GM12878 (cell line): ENCODE data around the gene ANKS1A. TPM values are rescaled to one million over a fixed set of nuclear protein-coding genes. Genes with fewer than 3 reads are reported as not detected.

Experiments used
- ATAC-seq: fragments of 200-7000 bp; cut with Tn5 transposase; 3 replicates; pipeline ENCODE4 v1.9.1; 2020; ENCODE audit warnings: mild to moderate bottlenecking, moderate library complexity
- BruUV-seq: library from RNA; stranded (reverse); fragments of 400-500 nt; replicated peaks from 2 replicates; lab custom pipeline; 2021; lab: Mats Ljungman, UMichigan
- CTCF ChIA-PET: fragments of 300-600 bp; sonication (Branson Sonifier 250); formaldehyde crosslinking; extraction: SDS; loops from one replicate; lab custom pipeline; 2021; ENCODE audit warnings: inconsistent platforms; lab: Yijun Ruan, JAX
- POLR2A ChIA-PET: fragments of 350-600 bp; formaldehyde crosslinking; extraction: SDS; loops from one replicate; lab custom pipeline; 2021; ENCODE audit warnings: inconsistent platforms; lab: Charles Lee
- RAD21 ChIA-PET: fragments of 300-600 bp; sonication (Branson Sonifier 250); formaldehyde crosslinking; loops from one replicate; lab custom pipeline; 2023; ENCODE audit warnings: antibody characterized with exemption; ENCODE audit not compliant: unreplicated experiment; lab: Charles Lee
- SMC1A ChIA-PET: fragments of 300-600 bp; sonication (Branson Sonifier 250); formaldehyde crosslinking; loops from one replicate; lab custom pipeline; 2023; ENCODE audit not compliant: unreplicated experiment, uncharacterized antibody; lab: Charles Lee
- DNase-seq: peaks from one replicate; pipeline ENCODE4 v3.0.0-alpha.2; 2011; ENCODE audit warnings: low read depth, low spot score
- FAIRE-seq: peaks from 3 replicates; lab custom pipeline; 2011; peaks lifted over from hg19 to GRCh38; lab: Jason Lieb, UNC
- H2AFZ ChIP-seq: 2 replicates; pipeline ENCODE4 v1.6.0; 2011; ENCODE audit warnings: low read depth, low read length, control low read depth; ENCODE audit not compliant: control insufficient read depth
- H3K27ac ChIP-seq: 2 replicates; pipeline ENCODE4 v1.5.1; 2011; ENCODE audit warnings: control low read depth; ENCODE audit not compliant: control insufficient read depth, insufficient read depth
- H3K27me3 ChIP-seq, 2 experiments: replicated peaks in 1 of 2; 2 replicates each; pipeline versions ENCODE4 v1.6.0 to v1.6.1; 2011; ENCODE audit warnings: low read length in 1 of 2; ENCODE audit not compliant: control insufficient read depth in 2 of 2, insufficient read depth in 2 of 2
- H3K36me3 ChIP-seq, 2 experiments: 2 replicates each; pipeline ENCODE4 v1.5.1; 2011; ENCODE audit warnings: low read length in 1 of 2; ENCODE audit not compliant: control insufficient read depth in 2 of 2, insufficient read depth in 2 of 2
- H3K4me1 ChIP-seq: 2 replicates; pipeline ENCODE4 v1.6.1; 2011; ENCODE audit warnings: mild to moderate bottlenecking, low read length, moderate library complexity, mixed read lengths; ENCODE audit not compliant: control insufficient read depth, insufficient read depth
- H3K4me2 ChIP-seq: 2 replicates; pipeline ENCODE4 v1.6.0; 2011; ENCODE audit warnings: control low read depth; ENCODE audit not compliant: control insufficient read depth, insufficient read depth
- H3K4me3 ChIP-seq: fragments of 200-600 bp; sonication (generic); 2 replicates; pipeline ENCODE4 v1.5.1; 2016
- H3K79me2 ChIP-seq: 2 replicates; pipeline ENCODE4 v1.6.0; 2011; ENCODE audit warnings: low read length; ENCODE audit not compliant: control insufficient read depth, insufficient read depth
- H3K9ac ChIP-seq: 2 replicates; pipeline ENCODE4 v1.8.0; 2011; ENCODE audit warnings: low read length, control low read depth, mixed read lengths; ENCODE audit not compliant: control insufficient read depth, insufficient read depth
- H3K9me3 ChIP-seq: replicated peaks from 3 replicates; pipeline ENCODE4 v1.5.1; 2011; ENCODE audit warnings: mild to moderate bottlenecking, low read length; ENCODE audit not compliant: control insufficient read depth, insufficient read depth
- H4K20me1 ChIP-seq: 2 replicates; pipeline ENCODE4 v1.6.0; 2011; ENCODE audit not compliant: control insufficient read depth, insufficient read depth
- EED ChIP-seq: sonication (generic); IDR thresholded peaks from 2 replicates; pipeline ENCODE4 v1.6.1; 2016; ENCODE audit warnings: antibody characterized with exemption, low read depth
- EGR1 ChIP-seq, 2 experiments: IDR thresholded peaks; 1 replicate in 1 of 2; 2 replicates in 1 of 2; pipeline ENCODE4 v1.6.1; 2011 to 2012; ENCODE audit warnings: low read depth in 2 of 2, low read length in 2 of 2, borderline replicate concordance in 1 of 2, mild to moderate bottlenecking in 1 of 2, moderate library complexity in 1 of 2
- JUNB ChIP-seq: IDR thresholded peaks from 2 replicates; pipeline ENCODE4 v1.6.1; 2016; ENCODE audit warnings: antibody characterized with exemption, mild to moderate bottlenecking
- MEF2A ChIP-seq: IDR thresholded peaks from 2 replicates; pipeline ENCODE4 v1.6.1; 2011; ENCODE audit warnings: low read depth, mild to moderate bottlenecking, low read length, moderate library complexity; ENCODE audit not compliant: insufficient read depth
- MEF2B ChIP-seq: fragments of 450-650 bp; IDR thresholded peaks from 2 replicates; pipeline ENCODE4 v1.6.1; 2018; ENCODE audit warnings: mild to moderate bottlenecking, moderate library complexity; ENCODE audit not compliant: partially characterized antibody, poor library complexity, severe bottlenecking
- RAD21 ChIP-seq: IDR thresholded peaks from 2 replicates; pipeline ENCODE4 v1.6.1; 2011; ENCODE audit warnings: mild to moderate bottlenecking, low read depth, low read length, moderate library complexity; ENCODE audit not compliant: insufficient read depth
- RAD51 ChIP-seq: fragments of 450-650 bp; IDR thresholded peaks from 2 replicates; pipeline ENCODE4 v1.6.1; 2016; ENCODE audit warnings: moderate library complexity, mild to moderate bottlenecking, inconsistent platforms
- RBBP5 ChIP-seq: fragments of 200-600 bp; sonication (generic); conservative IDR thresholded peaks from 2 replicates; pipeline ENCODE4 v1.6.1; 2016
- RFX5 ChIP-seq: IDR thresholded peaks from 2 replicates; pipeline ENCODE4 v1.6.1; 2011; ENCODE audit warnings: low read depth, low read length, improper control_type of control experiment
- ZBTB40 ChIP-seq: fragments of 450-650 bp; IDR thresholded peaks from 2 replicates; pipeline ENCODE4 v1.6.1; 2016; ENCODE audit warnings: mild to moderate bottlenecking, moderate library complexity, borderline replicate concordance
- ZNF207 ChIP-seq: fragments of 450-650 bp; IDR thresholded peaks from 2 replicates; pipeline ENCODE4 v1.6.1; 2014; ENCODE audit warnings: antibody characterized with exemption, mild to moderate bottlenecking, borderline replicate concordance
- ZSCAN29 ChIP-seq: fragments of 450-650 bp; IDR thresholded peaks from 2 replicates; pipeline ENCODE4 v1.6.1; 2017; ENCODE audit warnings: mild to moderate bottlenecking, moderate library complexity
- ZZZ3 ChIP-seq: IDR thresholded peaks from 2 replicates; pipeline ENCODE4 v1.6.1; 2011; ENCODE audit warnings: low read depth; ENCODE audit not compliant: control insufficient read depth, insufficient read length
- WGBS: methylation state at CpG from one replicate; pipeline ENCODE4 v1.1.6; 2016; ENCODE audit warnings: low lambda C conversion rate; ENCODE audit not compliant: insufficient replicate concordance, insufficient coverage; ENCODE audit errors: missing lambda C conversion rate; 5-methylcytosine and 5-hydroxymethylcytosine counted together
- in situ Hi-C: fragments of 300-500 bp; cut with MboI; formaldehyde crosslinking; loops from 9 replicates; pipeline ENCODE4 v1.14.3; 2018; ENCODE audit warnings: mixed read lengths
- intact Hi-C: fragments of 100-400 bp; cut with micrococcal nuclease; formaldehyde crosslinking; loops from one replicate; pipeline ENCODE4 v1.14.2; 2022; ENCODE audit not compliant: unreplicated experiment
- polyA plus RNA-seq, 11 experiments: library from polyadenylated mRNA; depleted of rRNA in 4 of 11; unstranded in 6 of 11; stranded (reverse) in 5 of 11; fragments of >200 nt; fragmentation: Nextera tagmentation in 4 of 11; fragmentation: Illumina TruSeq in 1 of 11; extraction: Ambion mirVana in 4 of 11; extraction: Trizol in 1 of 11; gene quantifications; 1 replicate in 1 of 11; 2 replicates in 10 of 11; pipeline versions ENCODE4 v1.2.1 to v1.2.3, GENCODE V29; 2011 to 2016; ENCODE audit warnings: inconsistent platforms in 2 of 11, missing spikeins in 2 of 11, low read depth in 1 of 11
- total RNA-seq, 4 experiments: library from RNA; depleted of rRNA in 3 of 4; stranded (reverse); fragments of >200 nt in 3 of 4; fragmentation: Illumina TruSeq in 1 of 4; extraction: Trizol in 1 of 4; gene quantifications; 2 replicates each; pipeline versions ENCODE4 v1.2.1 to v1.2.3, GENCODE V29; 2013 to 2021

The ANKS1A gene
- total and polyA plus RNA-seq, 10 of the 15 experiments (the other 5 are each of a cell fraction or from before 2014, with no cell fraction given) = 0.60 to 7.0 (median 3.0) TPM

- TF ChIP-seq JUNB = peak; percentile 12; the same call in 1 of the 2 replicates
- TF ChIP-seq EGR1 (IDR thresholded peaks at IDR 0.05; ENCODE audit: borderline replicate concordance in 1 of 2, low read depth in 2 of 2, low read length in 2 of 2) = 0 out of 3 replicates have a peak, but pooled peaks of 1 of the 2 experiments have one; percentile 9
- TF ChIP-seq MEF2A = 0 out of 2 replicates have a peak, but pooled peaks have one; percentile 36
- no peak for TF ChIP-seq ZSCAN29
- peak; percentile 32; the same call in 1 of the 2 replicates for TF ChIP-seq EED
- no peak for TF ChIP-seq ZNF207
- TF ChIP-seq, all 136 proteins: peak for 4
- Histone ChIP-seq H3K79me2 (no peaks in the 10 kb centered on the region), H3K9me3 (no peaks in the 10 kb centered on the region), H3K4me3 (no peak overlapping the region), H3K4me2 (no peak overlapping the region), H2AFZ (no peak overlapping the region), H4K20me1 (no peaks in the 10 kb centered on the region), H3K4me1 (no peaks in the 10 kb centered on the region), H3K27me3 (no peaks in the 10 kb centered on the region), H3K9ac (no peak overlapping the region), H3K36me3 (no peaks in the 10 kb centered on the region), H3K27ac (no peak overlapping the region)
- BruUV-seq = no TSS peak
- ChIA-PET CTCF (no interaction called here), RAD21 (no interaction called here), POLR2A (no interaction called here), SMC1A (no interaction called here)
- intact Hi-C loops (no loop called here), in situ Hi-C loops (no loop called here)
- ATAC-seq (no peak), FAIRE-seq (no peak), DNase-seq (no peak)
- WGBS = 31% methylated on average over 3 of the region's 3 CpGs
These were observed 66.4 kb downstream of the ANKS1A start for GRCh38 chr6:34955442-34955841.

- WGBS = 47% methylated on average over 2 of the region's 2 CpGs
- ChIA-PET POLR2A (no interaction called here), RAD21 (no interaction called here)
- TF ChIP-seq RAD21 (no peak), RFX5 (no peak), RAD51 (no peak), ZZZ3 (no peak), RBBP5 (no peak), MEF2B (no peak), ZBTB40 (no peak)
These were observed 68.3 kb downstream of the ANKS1A start for GRCh38 chr6:34957231-34957783.

More at GRCh38 chr6:34957231-34957783, 68.3 kb downstream of the ANKS1A start:
- Histone ChIP-seq H3K27ac (no peak overlapping the region), H4K20me1 (no peaks in the 10 kb centered on the region), H3K9me3 (no peaks in the 10 kb centered on the region), H3K36me3 (no peaks in the 10 kb centered on the region), H3K9ac (no peak overlapping the region), H3K4me2 (no peak overlapping the region), H3K79me2 (no peaks in the 10 kb centered on the region), H3K27me3 (no peaks in the 10 kb centered on the region), H3K4me1 (no peaks in the 10 kb centered on the region), H2AFZ (no peak overlapping the region), H3K4me3 (no peak overlapping the region)
- BruUV-seq = no TSS peak
- FAIRE-seq = no peak
- intact Hi-C loops (no loop called here), in situ Hi-C loops (no loop called here)
- ChIA-PET SMC1A (no interaction called here), CTCF (interaction anchor here (1.4 kb wide), 1 partner anchor 183 kb away, joined by 3 read pairs; no protein-coding TSS in a partner anchor)
- ATAC-seq = no peak
- no peak for DNase-seq
